GM18502 (cell line): ENCODE results near the gene CDK8.

ENCODE experiments used
- ATAC-seq: cut with Tn5 transposase; IDR thresholded peaks from one replicate; pipeline ENCODE4 v1.9.1; 2021; ENCODE audit warnings: mild to moderate bottlenecking; ENCODE audit not compliant: unreplicated experiment, poor library complexity

CDK8 gene

GRCh38 chr13:26377038-26377437, 123.1 kb downstream of the CDK8 start:
- no peak for ATAC-seq

- ATAC-seq, result no peak
These were observed 124.2 kb downstream of the CDK8 start for GRCh38 chr13:26378116-26378515.

- no peak for ATAC-seq
These were observed 125.9 kb downstream of the CDK8 start for GRCh38 chr13:26379831-26380230.

- no peak for ATAC-seq
These were observed 127.0 kb downstream of the CDK8 start for GRCh38 chr13:26380930-26381329.

- no peak for ATAC-seq
These were observed 128.4 kb downstream of the CDK8 start for GRCh38 chr13:26382366-26382765.

GRCh38 chr13:26382835-26383234, 128.9 kb downstream of the CDK8 start:
- ATAC-seq, result no peak

GRCh38 chr13:26384587-26384986, 130.7 kb downstream of the CDK8 start:
- no peak for ATAC-seq

- no peak for ATAC-seq
These were observed 132.1 kb downstream of the CDK8 start for GRCh38 chr13:26386026-26386425.

GRCh38 chr13:26390203-26390602, 136.3 kb downstream of the CDK8 start:
- ATAC-seq, result no peak

GRCh38 chr13:26400545-26400944, 146.6 kb downstream of the CDK8 start:
- no peak for ATAC-seq

- no peak for ATAC-seq
These were observed 147.1 kb downstream of the CDK8 start for GRCh38 chr13:26401069-26401468.

- no peak for ATAC-seq
These were observed 147.7 kb downstream of the CDK8 start for GRCh38 chr13:26401578-26402021.

- no peak for ATAC-seq
These were observed 152.9 kb downstream of the CDK8 start for GRCh38 chr13:26406791-26407190.

GRCh38 chr13:26411206-26411605, 157.3 kb downstream of the CDK8 start:
- ATAC-seq, result no peak

GRCh38 chr13:26412263-26412662, 158.3 kb downstream of the CDK8 start:
- ATAC-seq, result no peak

GRCh38 chr13:26412936-26413716, 159.2 kb downstream of the CDK8 start:
- no peak for ATAC-seq

- no peak for ATAC-seq
These were observed 166.5 kb downstream of the CDK8 start for GRCh38 chr13:26420282-26420960.

- ATAC-seq, result no peak
These were observed 168.1 kb downstream of the CDK8 start for GRCh38 chr13:26422036-26422435.

GRCh38 chr13:26423629-26424028, 169.7 kb downstream of the CDK8 start:
- ATAC-seq, result no peak

GRCh38 chr13:26424181-26424580, 170.3 kb downstream of the CDK8 start:
- no peak for ATAC-seq

GRCh38 chr13:26425443-26426358, 171.8 kb downstream of the CDK8 start:
- no peak for ATAC-seq
